Activated CD4-positive, alpha-beta T cell treated with anti-CD3 and anti-CD28 coated beads for 48 hours (primary cell): ENCODE results near the gene ECHDC1.
"Not testable (repeated sequence)": the region's sequence is repeated elsewhere in the genome, so short reads cannot be mapped to it uniquely, and the experiment has no call there.

ENCODE experiments used
- DNase-seq: peaks from one replicate; pipeline ENCODE4 v3.0.0-alpha.2; 2020

ECHDC1 gene, protein sequence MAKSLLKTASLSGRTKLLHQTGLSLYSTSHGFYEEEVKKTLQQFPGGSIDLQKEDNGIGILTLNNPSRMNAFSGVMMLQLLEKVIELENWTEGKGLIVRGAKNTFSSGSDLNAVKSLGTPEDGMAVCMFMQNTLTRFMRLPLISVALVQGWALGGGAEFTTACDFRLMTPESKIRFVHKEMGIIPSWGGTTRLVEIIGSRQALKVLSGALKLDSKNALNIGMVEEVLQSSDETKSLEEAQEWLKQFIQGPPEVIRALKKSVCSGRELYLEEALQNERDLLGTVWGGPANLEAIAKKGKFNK

DNA sequence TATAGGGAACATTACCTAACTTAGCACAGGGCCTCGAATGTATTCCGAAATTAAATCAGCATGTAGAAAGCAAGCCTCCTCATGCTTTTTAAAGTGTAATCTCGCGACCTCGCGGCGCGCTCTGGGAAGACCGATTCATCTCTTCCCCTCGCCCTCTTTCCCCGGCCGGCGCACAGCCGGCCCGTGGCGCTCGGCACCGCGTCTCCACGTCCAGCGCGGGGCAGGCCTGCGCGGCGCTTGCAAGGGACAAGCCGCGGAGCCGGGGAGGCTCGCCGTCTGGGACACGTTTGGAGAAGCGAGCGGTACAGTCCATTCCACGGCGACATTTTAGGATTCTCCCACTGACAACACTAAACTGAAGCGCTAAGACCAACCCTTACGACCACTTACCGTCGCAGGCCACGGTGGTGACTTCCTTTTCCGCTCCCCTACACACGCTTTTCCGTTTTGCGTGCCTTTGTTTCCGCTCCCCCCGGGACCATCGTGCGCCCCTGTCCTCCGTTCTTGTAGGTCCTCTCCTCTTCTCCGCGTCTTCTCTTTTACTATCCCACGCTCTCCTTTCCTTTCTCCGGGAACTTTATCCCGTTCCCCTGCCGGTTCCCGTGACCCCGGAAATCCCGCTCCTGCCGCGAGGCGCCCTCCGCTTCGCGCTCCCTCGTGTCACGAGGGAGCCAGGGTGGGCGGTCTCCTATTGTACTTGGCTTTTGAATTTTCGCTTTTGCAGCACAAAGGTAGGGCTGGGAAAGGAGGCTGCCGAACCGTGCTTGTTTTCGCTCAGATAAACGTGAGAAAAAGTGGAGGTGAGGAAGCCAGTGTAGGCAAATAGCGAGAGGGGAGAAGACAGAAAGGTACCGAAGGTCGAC, at the start of gene ECHDC1:
ECHDC1 (minus strand) TSS at position 664 of the 863 bp plus-strand sequence. CDS start 12,581 bp downstream, outside the sequence.
- peak; percentile 84 for DNase-seq

DNA sequence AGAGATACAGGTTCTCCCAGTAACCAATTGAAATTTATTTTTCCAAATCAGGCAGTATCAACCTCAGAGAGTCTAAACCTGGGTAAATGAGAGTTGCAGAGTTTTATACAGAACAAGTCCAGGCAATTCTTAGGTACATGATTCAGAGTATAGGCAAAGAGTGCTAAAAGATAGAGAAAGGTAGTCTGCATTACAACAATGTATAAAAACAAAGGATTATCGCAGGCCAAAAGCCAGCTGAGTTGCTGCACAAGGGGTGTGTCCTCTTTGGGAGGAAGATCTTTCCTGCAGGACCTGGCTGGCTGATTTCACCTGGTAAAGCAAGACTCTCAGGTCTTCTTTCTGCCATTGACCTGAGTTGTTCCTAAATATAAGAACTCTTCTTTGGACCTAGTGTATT, 48.9 kb upstream of the ECHDC1 start:
- DNase-seq: no peak

DNA sequence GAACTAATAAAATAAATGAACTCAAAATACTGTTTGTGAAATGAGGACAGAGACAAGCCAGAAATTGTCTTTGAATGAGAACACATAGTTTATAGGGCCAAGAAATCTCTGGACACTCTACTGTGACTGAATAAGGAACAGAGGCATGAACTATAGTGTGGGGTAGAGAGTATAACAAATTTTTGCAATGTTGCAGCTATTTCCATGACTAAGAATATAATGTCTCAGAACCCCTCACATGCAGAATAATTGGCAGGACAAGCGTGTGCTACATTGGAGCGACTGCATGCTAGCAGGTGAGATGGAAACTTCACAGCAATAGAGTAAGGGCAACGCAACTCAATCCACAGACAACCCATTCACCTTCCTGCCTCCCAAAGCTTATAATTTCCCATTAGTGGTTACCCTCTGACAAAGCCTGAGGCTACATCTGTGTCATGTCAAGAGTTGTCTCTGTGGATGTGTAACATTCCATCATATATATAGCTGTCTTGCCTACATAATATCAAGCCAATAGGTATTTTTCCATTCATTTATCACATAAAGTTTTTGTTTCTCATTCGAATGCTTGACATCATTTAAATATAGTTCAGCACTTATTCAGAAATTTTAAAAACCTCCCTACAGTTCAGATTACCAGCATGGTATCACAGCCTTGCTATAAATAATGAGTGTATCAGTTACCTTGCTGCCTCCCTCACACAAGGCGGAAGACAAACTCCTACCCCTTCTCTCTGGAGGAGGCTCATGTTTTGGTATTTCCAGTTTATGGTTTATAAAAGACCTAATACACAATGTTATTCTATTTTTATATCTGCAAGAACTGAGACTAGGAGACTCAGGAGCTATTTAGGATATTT, 47.9 kb upstream of the ECHDC1 start:
- no peak for DNase-seq

DNA sequence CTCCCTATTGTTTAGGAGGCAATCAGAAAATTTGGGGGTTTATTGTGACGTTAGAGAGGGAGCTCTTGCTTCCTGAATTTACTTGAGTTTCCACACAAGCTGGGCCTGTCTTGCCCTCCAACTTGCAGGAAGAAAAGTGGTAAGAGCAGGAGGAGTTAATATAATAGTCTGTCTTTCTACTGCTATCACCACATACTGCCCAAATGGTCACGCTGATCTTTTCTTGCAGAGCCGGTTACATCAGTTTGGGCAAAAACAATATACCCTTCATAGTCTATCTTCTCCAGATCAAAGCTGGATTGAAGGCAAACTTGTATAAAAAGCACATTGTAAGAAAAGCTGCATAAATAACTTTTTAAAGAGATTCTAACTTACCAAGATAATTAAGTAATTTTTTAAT, 46.3 kb upstream of the ECHDC1 start:
- DNase-seq: no peak

DNA sequence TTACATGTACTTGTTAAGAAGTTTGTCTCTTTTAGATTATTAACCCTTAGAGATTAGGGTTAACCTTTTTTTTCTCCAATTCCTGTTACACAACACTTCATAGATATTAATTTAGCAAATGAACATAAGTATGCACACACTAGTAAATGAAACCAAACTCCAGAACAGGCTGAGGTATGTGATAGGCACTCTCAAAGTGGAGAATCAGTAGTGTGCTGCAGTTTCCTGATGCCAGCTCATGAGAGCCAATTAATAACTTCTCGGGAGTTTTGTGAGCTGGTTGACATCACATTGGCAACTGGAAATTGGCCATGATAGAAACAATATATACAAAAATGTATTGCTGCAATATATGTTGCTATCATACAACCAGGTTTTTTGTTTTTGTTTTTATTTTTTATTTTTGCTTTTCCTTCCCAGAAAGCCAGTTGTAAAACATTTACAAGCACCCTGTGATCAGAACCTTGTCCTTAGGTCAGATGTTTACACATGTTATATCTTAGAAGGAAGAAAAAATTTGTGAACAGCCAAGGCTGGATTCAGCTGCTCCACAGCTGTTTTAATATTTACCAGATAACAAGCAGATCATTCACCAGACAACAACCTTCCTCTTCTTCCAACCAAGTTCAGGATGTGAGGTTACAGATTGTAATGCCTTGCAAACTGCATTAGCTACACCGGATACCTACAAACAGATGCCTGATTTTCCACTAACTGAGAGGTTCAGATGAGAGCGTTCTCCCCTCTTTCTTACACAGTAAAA, 42.4 kb upstream of the ECHDC1 start:
- no peak for DNase-seq

DNA sequence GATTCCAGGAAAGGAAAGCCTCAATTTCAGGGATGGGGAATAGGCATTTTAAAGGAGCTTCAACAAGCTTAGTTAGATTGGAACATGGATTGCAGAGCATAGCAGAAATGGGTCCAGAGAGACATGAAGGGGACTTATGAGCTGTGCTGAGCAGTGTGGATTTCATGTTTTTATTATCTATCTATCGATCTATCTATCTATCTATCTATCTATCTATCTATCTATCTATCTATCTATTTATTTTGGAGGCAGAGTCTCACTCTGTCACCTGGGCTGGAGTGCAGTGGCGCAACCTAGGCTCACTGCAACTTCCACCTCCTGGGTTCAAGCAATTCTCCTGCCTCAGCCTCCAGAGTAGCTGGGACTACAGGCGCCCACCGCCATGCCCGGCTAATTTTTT, 41.4 kb upstream of the ECHDC1 start:
- not testable (repeated sequence) for DNase-seq

DNA sequence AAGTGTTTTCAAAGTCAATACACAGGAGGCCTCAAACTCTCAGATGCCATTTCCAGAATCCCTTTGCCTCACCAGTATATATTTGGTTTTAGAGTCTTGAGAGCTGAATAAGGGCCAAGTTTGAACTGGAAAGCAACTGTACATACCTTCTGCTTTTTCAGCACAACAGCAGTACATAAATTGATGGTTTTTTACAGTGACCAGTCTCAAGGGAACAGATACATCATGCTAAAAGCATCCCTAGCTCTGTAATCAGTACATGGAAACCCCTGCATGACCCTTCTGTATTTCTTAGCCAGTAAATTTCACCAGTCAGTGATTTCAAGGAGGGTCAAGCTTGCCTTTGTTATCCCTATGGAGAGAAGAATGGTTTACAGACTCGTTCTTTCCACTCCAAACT, 40.6 kb upstream of the ECHDC1 start:
- DNase-seq: no peak

DNA sequence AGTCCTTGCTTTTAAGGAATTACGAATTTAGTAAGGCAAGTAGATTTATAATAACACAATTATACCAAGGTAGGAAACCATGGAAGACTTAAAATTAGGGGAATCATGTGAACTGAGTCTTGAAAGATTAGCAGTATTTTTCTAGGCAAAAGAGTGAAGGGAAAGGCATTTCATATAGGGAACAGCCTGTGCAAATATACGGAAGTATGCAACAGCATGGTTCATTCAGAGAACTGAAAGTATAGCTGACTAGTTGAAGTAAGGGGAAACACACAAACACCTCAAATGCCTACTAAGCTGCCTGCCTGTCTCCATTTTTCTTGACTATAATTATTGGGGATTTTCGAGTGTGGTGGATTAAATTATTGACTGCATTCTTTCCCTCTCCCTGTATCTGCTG, 39.0 kb upstream of the ECHDC1 start:
- DNase-seq: no peak

DNA sequence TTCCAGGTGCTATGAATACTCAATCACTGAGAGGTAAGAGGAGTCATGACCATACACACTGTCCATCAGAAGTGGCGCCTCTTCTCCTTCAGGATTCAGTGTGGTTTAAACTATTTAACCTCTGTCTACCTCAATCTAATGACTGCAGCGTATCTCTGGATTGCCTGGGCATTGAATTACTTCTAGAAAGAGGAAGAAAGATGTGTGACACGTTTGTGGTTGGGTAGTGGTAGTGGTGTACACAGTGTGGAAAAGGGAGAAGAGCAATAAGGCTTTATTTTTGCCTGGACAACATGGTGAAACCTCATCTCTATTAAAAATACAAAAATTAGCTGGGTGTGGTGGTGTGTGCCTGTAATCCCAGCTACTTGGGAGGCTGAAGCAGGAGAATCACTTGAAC, 38.0 kb upstream of the ECHDC1 start:
- DNase-seq: no peak

DNA sequence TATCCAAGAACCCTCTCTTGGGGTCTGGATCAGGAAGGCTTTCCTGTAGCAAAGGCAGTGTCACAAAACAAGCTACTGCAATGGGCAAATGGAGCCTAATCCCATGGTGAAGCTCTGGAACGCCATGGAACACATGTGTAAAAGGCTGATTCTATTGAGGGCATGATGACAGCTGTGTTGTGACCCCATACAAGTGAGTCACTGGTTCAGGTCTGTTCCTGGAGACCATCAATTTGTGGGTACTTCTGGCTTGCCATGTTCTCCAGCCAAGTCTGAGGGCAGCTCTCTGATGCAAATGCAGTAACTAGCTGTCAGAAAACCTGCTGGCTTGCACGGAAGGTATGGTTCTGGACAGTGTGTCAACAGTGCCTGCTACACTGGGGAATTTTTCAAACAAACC, 33.3 kb upstream of the ECHDC1 start:
- DNase-seq: no peak

DNA sequence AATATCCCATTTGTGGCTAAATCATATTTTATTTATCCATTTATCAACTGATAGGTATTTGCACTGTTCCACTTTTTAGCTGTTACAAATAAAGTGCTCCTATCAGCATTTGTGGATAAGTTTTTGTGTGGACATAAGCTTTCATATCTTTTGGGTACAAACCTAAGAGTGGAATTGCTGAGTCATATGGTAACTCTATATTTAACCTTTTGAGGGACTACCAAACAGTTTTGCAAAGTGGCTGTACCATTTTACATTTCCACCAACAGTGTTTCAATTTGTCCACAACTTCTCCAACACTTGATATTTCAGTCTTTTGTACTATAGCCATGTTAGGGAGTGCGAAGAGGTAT, 23.6 kb upstream of the ECHDC1 start:
- DNase-seq: no peak

DNA sequence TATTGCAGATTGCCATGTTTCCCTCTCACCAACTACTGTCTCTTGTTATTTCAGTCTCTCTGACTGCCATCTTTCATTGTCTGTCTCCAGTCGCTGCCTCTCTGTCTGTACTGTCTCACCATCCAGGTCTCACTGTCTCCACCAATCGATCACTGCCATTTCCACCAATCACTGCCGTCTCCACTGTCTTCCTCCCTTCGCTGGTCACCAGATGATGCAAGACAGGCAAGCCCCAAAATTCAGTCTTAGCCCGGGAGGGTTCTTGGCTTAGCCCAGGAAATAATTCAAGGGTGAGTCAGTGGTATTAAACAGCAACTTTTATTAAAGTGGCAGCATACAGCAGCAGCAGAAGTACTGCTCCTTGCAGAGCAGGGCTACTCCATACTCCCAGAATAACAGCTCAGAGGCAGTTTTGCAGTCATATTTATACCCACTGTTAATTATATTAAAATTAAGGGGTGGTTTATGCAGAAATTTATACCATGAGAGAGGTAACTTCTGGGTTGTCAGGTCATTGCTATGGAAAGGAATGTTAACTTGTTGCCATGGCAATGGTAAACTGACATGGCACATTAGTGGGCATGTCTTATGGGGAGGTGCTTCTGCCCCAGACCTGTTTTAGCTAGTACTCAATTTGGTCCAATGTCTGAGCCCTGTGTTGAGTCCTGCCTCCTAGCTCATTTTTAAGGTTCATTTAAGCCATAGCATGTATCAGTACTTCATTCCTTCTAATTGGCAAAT, 23.0 kb upstream of the ECHDC1 start:
- no peak for DNase-seq

DNA sequence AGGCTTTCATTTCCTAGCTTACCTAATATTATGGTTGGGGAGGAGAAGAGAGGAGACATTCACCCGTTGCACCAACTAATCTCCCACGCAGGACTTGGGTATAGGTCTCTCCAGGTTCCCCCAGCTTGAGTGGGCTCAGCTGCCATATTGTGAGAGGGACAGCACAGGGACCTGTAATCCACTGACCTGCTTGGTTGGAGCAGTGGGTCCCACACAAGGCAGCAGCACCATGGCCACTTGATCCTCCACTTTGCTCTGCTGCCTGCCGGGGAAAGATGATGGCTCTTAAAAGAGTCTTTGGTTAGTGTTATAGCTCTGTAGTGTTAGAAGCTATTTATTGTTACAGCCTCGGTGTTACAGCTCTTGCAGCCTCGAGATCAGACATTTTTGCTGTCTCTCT, 22.5 kb upstream of the ECHDC1 start:
- no peak for DNase-seq

DNA sequence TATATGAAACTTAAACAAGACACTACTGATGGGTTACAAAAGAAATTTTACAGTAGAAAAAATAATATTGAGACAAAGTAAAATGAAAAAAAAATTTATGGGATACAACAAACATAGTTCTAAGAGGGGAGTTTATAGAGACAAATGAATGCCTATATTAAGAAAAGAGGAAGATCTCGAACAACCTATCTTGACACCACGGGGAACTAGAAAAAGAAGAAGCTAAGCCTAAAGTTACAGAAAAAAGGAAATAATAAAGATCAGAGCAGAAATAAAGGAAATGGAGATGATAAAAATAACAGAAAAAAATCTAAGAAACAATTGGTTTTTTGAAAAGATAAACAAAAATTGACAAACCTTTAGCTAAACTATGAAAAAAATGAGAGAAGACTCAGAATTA, 9.1 kb upstream of the ECHDC1 start:
- DNase-seq: no peak

DNA sequence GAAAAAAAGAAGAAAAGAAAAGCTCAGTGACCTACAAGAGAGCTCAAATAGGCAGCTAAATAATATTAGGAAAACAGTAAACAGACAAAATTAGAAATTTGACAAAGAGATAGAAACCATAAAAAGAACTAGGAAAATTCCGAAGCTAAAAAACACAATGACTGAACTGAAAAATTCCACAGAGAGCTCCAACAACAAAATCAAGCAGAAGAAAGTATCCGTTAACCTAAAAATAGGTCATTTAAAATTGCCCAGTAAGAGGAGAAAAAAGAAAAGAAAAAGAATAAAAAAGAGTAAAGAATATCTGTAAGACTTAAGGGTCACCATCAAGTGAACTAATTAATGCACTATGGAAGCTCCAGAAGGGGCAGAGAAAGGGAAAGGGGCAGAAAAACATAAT, 6.6 kb upstream of the ECHDC1 start:
- DNase-seq: no peak

DNA sequence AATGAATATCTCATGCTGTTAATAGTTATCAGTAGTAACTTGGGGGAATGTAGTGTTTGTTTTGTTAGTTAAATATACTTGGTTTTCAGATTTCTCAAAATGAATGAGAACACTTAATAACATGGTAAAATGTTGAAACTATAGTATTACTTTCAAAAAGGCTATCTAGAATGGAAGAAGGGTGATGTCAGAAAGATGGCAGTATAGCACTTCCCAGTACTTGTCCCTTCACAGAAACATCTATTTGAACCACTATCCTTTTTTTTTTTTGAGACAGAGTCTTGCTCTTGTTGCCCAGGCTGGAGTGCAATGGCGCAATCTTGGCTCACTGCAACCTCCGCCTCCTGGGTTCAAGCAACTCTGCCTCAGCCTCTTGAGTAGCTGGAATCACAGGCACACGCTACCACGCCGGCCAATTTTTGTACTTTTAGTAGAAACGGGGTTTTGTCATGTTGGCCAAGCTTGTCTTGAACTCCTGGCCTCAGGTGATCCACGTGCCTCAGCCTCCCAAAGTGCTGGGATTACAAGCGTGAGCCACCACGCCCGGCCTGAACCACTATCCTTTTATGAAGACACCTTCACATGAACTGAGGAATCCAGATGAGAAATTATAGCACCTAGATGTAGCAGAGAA, 4.7 kb upstream of the ECHDC1 start:
- no peak for DNase-seq

DNA sequence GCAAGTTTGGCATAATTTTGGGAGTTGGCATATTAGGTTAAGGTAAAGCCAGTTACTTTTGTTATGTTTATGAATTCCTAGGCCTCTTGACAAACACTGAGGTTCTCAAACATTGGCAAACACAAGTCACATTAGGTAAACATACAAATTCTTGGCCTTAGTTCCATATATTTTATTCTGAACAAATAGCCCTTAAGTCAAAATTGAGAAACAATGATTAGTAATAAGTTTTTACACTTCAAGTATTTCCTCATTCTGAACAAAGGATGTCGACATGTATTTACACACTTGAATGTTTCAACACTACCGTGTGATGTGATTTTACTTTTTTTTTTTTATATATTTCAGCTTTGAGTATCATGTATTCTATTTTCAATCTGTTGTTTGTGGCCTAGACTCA, 3.8 kb upstream of the ECHDC1 start:
- no peak for DNase-seq

DNA sequence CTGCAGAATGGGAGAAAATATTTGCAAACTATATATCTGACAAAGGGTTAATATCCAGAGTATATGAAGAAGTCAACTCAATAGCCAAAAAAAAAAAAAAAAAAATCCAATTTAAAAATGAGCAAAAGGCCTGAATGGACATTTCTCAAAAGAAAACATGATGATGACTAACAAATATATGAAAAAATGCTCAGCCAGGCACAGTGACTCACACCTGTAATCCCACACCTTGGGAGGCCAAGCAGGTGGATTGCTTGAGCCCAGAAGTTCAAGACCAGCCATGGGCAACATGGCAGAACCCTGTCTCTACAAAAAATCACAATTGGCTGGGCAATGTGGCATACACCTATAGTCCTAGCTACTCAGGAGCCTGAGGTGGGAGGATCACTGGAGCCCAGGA, 2.1 kb upstream of the ECHDC1 start:
- DNase-seq: no peak

DNA sequence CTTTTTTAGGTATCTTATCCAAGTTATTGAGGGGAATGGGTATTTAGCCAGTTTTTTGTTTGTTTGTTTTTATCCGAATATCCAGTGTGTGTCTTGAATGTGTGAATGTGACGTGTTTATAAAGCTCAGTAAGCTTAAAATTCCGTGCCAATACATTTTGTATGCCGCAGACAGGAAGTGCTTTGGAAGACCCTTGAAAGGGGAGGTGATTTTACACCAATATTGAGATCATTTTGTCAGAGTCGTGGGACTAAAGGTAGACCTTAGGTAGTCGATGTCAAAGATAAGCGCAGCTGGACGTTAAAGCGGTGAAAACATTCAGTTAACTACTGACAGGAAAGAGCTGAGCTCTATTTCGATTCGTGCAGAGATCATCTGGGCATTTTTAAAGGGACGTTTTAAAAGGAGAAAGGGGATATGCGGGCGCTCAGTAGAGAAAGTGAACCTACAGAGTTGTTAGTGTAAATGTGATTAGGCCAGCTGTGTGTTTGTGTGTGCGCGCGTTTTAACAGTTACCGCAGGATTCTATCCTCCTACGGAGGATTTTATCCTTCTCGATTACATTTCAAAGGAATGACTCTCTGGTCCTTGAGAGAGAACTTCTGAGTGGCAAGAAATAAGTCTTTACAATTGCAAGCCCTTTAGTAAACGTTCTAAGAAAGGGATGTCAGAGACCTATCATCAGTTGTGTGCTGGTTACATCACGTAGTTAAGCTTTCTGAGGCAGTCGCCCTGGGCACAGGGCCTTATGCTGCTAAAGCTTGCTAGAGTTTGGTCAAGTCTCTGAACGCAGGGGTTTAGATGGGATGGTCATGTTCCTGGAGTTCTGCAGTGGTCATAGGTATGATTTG, 625 bp upstream of the ECHDC1 start:
- DNase-seq: no peak

DNA sequence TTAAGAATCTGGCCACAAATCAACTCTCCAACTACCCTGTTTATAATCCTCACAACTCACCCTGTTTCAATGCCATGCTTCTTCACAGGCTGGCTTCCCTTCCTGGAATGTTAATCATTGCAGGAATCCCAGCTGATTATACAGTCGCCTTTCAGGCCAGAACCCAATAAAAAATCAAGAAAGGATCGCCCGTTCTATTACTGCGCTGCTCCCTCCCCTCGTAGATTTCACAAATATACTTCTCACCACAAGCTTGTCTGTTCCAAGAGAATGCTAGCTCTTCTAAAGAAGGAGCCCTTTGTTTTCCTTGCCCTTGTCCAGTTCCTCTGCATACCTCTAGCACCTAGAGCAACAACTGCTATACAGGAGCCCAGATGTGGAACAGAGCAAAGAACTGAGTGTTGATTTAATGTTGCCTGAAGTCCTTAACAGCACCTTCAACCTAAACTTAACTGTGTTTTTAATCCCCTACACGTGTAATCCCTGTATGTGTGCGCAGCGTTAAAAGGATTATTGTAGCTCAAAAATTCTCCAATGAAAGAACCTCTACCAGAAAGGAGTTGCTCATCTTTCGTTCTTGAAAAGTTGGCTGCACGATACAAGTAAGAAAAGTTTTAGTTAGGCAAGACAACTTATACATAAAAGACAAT, 988 bp downstream of the ECHDC1 start:
- DNase-seq: no peak
